DMS153 treated with DMSO at 0.1 percent for 48 hours (cell line): Measurements from ENCODE around the gene TM4SF4.

Experiments
- DNase-seq: peaks from one replicate; lab custom pipeline; 2025; ENCODE audit not compliant: unreplicated experiment; lab: John Stamatoyannopoulos, UW

TM4SF4 gene

GRCh38 chr3:149547413-149547812 lies 72.9 kb downstream of the TM4SF4 start:
- DNase-seq: no peak

- DNase-seq: no peak
Observed at GRCh38 chr3:149547954-149548668, 73.6 kb downstream of the TM4SF4 start.

- DNase-seq: no peak
Observed at GRCh38 chr3:149548669-149549065, 74.2 kb downstream of the TM4SF4 start.

- no peak for DNase-seq
Observed at GRCh38 chr3:149551500-149551899, 77.0 kb downstream of the TM4SF4 start.

GRCh38 chr3:149552700-149553099 lies 78.2 kb downstream of the TM4SF4 start:
- DNase-seq: no peak
